Panc1 (cell line): ENCODE results near the gene KMT2A. TPM values are rescaled to one million over a fixed set of nuclear protein-coding genes. Genes with fewer than 3 reads are reported as not detected.

Source experiments
- ATAC-seq: fragments of 200-7000 bp; cut with Tn5 transposase; 2 replicates; pipeline ENCODE4 v1.9.1; 2020; ENCODE audit warnings: mild to moderate bottlenecking, moderate library complexity
- BruUV-seq: library from RNA; stranded (reverse); fragments of 400-500 nt; replicated peaks from 2 replicates; lab custom pipeline; 2021; lab: Mats Ljungman, UMichigan
- CTCF ChIA-PET: fragments of 300-600 bp; sonication (Branson Sonifier 250); formaldehyde crosslinking; loops from one replicate; lab custom pipeline; 2022; ENCODE audit warnings: antibody characterized with exemption; lab: Charles Lee
- POLR2A ChIA-PET: fragments of 300-600 bp; sonication (Branson Sonifier 250); formaldehyde crosslinking; loops from one replicate; lab custom pipeline; 2022; ENCODE audit warnings: antibody characterized with exemption; lab: Charles Lee
- DNase-seq: peaks from one replicate; pipeline ENCODE4 v3.0.0-alpha.2; 2010; ENCODE audit warnings: low read depth, low spot score
- H3K27ac ChIP-seq: 2 replicates; pipeline ENCODE4 v1.5.1; 2011; ENCODE audit warnings: mild to moderate bottlenecking, low read length, inconsistent platforms
- H3K27me3 ChIP-seq: fragments of 200-500 bp; sonication (Bioruptor generic); 2 replicates; pipeline ENCODE4 v1.6.0; 2014; ENCODE audit warnings: low read length, inconsistent platforms; ENCODE audit not compliant: control insufficient read depth, insufficient read depth
- H3K36me3 ChIP-seq: fragments of 200-500 bp; sonication (Bioruptor generic); 2 replicates; pipeline ENCODE4 v1.5.1; 2014; ENCODE audit warnings: inconsistent platforms, mild to moderate bottlenecking, low read length, moderate library complexity; ENCODE audit not compliant: control insufficient read depth, insufficient read depth
- H3K4me1 ChIP-seq: 2 replicates; pipeline ENCODE4 v1.5.1; 2011; ENCODE audit warnings: inconsistent platforms, mild to moderate bottlenecking, low read length, moderate library complexity; ENCODE audit not compliant: control insufficient read depth, insufficient read depth
- H3K4me3 ChIP-seq, 2 experiments: 2 replicates each; pipeline ENCODE4 v1.5.1; 2011 to 2012; ENCODE audit warnings: low read depth in 2 of 2, low read length in 2 of 2, mild to moderate bottlenecking in 2 of 2, inconsistent platforms in 1 of 2, moderate library complexity in 1 of 2
- H3K9me3 ChIP-seq: fragments of 200-500 bp; sonication (Bioruptor generic); 2 replicates; pipeline ENCODE4 v1.5.1; 2014; ENCODE audit warnings: low read depth, mild to moderate bottlenecking, inconsistent platforms, low read length, moderate library complexity; ENCODE audit not compliant: control insufficient read depth, insufficient read depth
- POLR2AphosphoS5 ChIP-seq: IDR thresholded peaks from 2 replicates; pipeline ENCODE4 v1.6.1; 2012; ENCODE audit warnings: mild to moderate bottlenecking, low read depth, low read length, moderate library complexity
- SIN3A ChIP-seq: IDR thresholded peaks from 2 replicates; pipeline ENCODE4 v1.6.1; 2012; ENCODE audit warnings: low read depth, mild to moderate bottlenecking, low read length, moderate library complexity, borderline replicate concordance; ENCODE audit not compliant: insufficient read depth
- TCF7L2 ChIP-seq: IDR thresholded peaks from 2 replicates; pipeline ENCODE4 v1.6.1; 2011; ENCODE audit warnings: mild to moderate bottlenecking, low read depth, low read length, inconsistent platforms
- in situ Hi-C: cut with HindIII; loops from 2 replicates; pipeline ENCODE4 v1.10.0; 2016; ENCODE audit warnings: low sequenced_read_pairs, low pct_unique_long_range_greater_than_20kb
- intact Hi-C: fragments of 100-400 bp; cut with micrococcal nuclease; formaldehyde crosslinking; loops from one replicate; pipeline ENCODE4 v1.10.0; 2022; ENCODE audit not compliant: unreplicated experiment
- total RNA-seq: library from RNA; stranded (reverse); gene quantifications from one replicate; pipeline ENCODE4 v1.2.1, GENCODE V29; 2021; ENCODE audit not compliant: unreplicated experiment
- TF ChIP-seq, protein P1 (sequence below): fragments of 450-650 bp; IDR thresholded peaks from 2 replicates; pipeline ENCODE4 v1.5.1; 2017; ENCODE audit warnings: mild to moderate bottlenecking
- TF ChIP-seq, protein P2 (sequence below), 2 experiments: IDR thresholded peaks; 2 replicates each; pipeline ENCODE4 v1.6.1; 2011 to 2012; ENCODE audit warnings: low read depth in 2 of 2, control low read depth in 1 of 2, low read length in 1 of 2, mild to moderate bottlenecking in 1 of 2, moderate library complexity in 1 of 2; ENCODE audit not compliant: insufficient read depth in 1 of 2

KMT2A gene
- total RNA-seq, 1 experiment from 2014 or later, result 139 TPM

DNA sequence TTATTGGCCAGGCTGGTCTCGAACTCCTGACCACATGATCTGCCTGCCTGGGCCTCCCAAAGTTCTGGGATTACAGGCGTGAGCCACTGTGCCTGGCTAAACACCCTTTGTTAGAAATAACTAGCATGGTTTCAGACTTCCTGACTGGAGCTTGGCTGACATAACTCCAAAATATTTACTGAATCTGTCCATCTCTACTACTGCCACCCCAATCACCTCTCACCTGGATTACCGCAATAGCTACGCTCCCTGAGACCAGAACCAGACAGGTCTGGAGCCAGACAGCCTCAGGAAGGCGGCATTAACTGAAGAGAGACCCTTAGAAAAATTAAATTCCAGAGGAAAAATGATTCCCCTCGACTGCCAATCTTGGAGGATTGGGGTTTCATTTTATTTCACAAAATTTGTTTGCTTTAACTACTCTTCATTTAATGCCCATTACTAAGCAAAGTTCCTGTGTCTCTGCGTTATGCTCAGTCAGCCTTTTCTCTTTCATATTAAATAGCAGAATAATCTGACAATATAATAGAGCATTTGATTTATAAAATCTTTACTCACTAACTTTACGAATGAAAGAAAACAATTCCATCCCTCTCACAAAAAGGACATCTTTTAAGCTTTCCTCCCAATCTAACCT, 107.8 kb downstream of the KMT2A start:
- POLR2A ChIA-PET, result interaction anchor here (0.5 kb wide), 1 partner anchor 194 kb away, joined by 6 read pairs; no protein-coding TSS in a partner anchor
- CTCF ChIA-PET, result interaction anchor here (0.6 kb wide), 1 partner anchor 117 kb away, joined by 5 read pairs; no protein-coding TSS in a partner anchor
- intact Hi-C loops, result no loop called here

DNA sequence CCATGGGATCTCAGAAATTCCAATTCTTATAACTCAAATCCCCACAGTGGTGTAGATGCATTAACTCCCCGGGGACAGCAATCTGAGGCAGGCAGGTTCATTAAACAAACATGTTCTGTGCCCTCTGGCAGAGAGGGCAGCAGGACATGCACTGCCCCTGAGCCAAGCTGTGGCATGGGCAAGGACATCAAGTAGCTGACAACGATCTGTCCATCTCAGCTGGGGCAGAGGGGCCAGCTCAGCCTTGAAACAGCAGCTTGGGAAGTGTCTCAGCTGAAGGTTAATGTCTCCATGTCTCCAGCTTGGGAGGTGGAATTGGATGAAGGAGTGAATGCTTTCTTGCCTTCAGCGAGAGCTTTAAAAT, 108.3 kb downstream of the KMT2A start:
- H3K27ac ChIP-seq, result no peak overlapping the region
- no peaks in the 10 kb centered on the region for H3K27me3 ChIP-seq
- DNase-seq (no peak), ATAC-seq (no peak)
- intact Hi-C loops (no loop called here), in situ Hi-C loops (no loop called here)
- no peak overlapping the region for H3K4me3 ChIP-seq
- H3K9me3 ChIP-seq, result no peaks in the 10 kb centered on the region
- ChIA-PET POLR2A (interaction anchor here (0.5 kb wide), 1 partner anchor 194 kb away, joined by 6 read pairs; no protein-coding TSS in a partner anchor), CTCF (no interaction called here)
- H3K36me3 ChIP-seq, result no peaks in the 10 kb centered on the region
- no peaks in the 10 kb centered on the region for H3K4me1 ChIP-seq
- BruUV-seq, result no TSS peak
- TF ChIP-seq POLR2AphosphoS5 (no peak), SIN3A (no peak), TCF7L2 (no peak)
- TF ChIP-seq, protein P1, sequence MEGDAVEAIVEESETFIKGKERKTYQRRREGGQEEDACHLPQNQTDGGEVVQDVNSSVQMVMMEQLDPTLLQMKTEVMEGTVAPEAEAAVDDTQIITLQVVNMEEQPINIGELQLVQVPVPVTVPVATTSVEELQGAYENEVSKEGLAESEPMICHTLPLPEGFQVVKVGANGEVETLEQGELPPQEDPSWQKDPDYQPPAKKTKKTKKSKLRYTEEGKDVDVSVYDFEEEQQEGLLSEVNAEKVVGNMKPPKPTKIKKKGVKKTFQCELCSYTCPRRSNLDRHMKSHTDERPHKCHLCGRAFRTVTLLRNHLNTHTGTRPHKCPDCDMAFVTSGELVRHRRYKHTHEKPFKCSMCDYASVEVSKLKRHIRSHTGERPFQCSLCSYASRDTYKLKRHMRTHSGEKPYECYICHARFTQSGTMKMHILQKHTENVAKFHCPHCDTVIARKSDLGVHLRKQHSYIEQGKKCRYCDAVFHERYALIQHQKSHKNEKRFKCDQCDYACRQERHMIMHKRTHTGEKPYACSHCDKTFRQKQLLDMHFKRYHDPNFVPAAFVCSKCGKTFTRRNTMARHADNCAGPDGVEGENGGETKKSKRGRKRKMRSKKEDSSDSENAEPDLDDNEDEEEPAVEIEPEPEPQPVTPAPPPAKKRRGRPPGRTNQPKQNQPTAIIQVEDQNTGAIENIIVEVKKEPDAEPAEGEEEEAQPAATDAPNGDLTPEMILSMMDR, result no peak
- TF ChIP-seq, protein P2, sequence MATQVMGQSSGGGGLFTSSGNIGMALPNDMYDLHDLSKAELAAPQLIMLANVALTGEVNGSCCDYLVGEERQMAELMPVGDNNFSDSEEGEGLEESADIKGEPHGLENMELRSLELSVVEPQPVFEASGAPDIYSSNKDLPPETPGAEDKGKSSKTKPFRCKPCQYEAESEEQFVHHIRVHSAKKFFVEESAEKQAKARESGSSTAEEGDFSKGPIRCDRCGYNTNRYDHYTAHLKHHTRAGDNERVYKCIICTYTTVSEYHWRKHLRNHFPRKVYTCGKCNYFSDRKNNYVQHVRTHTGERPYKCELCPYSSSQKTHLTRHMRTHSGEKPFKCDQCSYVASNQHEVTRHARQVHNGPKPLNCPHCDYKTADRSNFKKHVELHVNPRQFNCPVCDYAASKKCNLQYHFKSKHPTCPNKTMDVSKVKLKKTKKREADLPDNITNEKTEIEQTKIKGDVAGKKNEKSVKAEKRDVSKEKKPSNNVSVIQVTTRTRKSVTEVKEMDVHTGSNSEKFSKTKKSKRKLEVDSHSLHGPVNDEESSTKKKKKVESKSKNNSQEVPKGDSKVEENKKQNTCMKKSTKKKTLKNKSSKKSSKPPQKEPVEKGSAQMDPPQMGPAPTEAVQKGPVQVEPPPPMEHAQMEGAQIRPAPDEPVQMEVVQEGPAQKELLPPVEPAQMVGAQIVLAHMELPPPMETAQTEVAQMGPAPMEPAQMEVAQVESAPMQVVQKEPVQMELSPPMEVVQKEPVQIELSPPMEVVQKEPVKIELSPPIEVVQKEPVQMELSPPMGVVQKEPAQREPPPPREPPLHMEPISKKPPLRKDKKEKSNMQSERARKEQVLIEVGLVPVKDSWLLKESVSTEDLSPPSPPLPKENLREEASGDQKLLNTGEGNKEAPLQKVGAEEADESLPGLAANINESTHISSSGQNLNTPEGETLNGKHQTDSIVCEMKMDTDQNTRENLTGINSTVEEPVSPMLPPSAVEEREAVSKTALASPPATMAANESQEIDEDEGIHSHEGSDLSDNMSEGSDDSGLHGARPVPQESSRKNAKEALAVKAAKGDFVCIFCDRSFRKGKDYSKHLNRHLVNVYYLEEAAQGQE (IDR thresholded peaks at IDR 0.05; ENCODE audit: insufficient read depth in 1 of 2, low read depth in 2 of 2, low read length in 1 of 2), result no peak

More for the DNA sequence above, 107.8 kb downstream of the KMT2A start:
- no TSS peak for BruUV-seq
- no peaks in the 10 kb centered on the region for H3K9me3 ChIP-seq
- H3K27me3 ChIP-seq, result no peaks in the 10 kb centered on the region
- in situ Hi-C loops, result no loop called here
- ATAC-seq (no peak), DNase-seq (no peak)
- no peaks in the 10 kb centered on the region for H3K36me3 ChIP-seq
- no peaks in the 10 kb centered on the region for H3K4me1 ChIP-seq
- no peak overlapping the region for H3K27ac ChIP-seq
- TF ChIP-seq, protein P2 (IDR thresholded peaks at IDR 0.05; ENCODE audit: insufficient read depth in 1 of 2, low read depth in 2 of 2, low read length in 1 of 2), result no peak
- TF ChIP-seq, protein P1, result no peak
- no peak for TF ChIP-seq TCF7L2
- no peak for TF ChIP-seq SIN3A
- no peak for TF ChIP-seq POLR2AphosphoS5
- H3K4me3 ChIP-seq, result no peak overlapping the region
